ENCODE data around the gene SIRT1. TPM values are rescaled to one million over a fixed set of nuclear protein-coding genes. Genes with fewer than 3 reads are reported as not detected.
"Not testable (repeated sequence)": the region's sequence is repeated elsewhere in the genome, so short reads cannot be mapped to it uniquely, and the experiment has no call there.

The SIRT1 gene
- polyA plus RNA-seq, 3 donors: 32.9 to 35.1 (median 33.3) TPM

GRCh38 chr10:67864607-67865371, 19.7 kb upstream of the SIRT1 start:
- no peak for DNase-seq

- no peak for DNase-seq
Observed at GRCh38 chr10:67868132-67868531, 16.3 kb upstream of the SIRT1 start.

- no peak for DNase-seq
Observed at GRCh38 chr10:67869996-67870395, 14.5 kb upstream of the SIRT1 start.

- DNase-seq: no peak
Observed at GRCh38 chr10:67875340-67876238, 8.9 kb upstream of the SIRT1 start.

GRCh38 chr10:67877421-67877820, 7.0 kb upstream of the SIRT1 start:
- not testable (repeated sequence) for DNase-seq

- no peak for DNase-seq
Observed at GRCh38 chr10:67878133-67878532, 6.3 kb upstream of the SIRT1 start.

GRCh38 chr10:67883710-67884312, 645 bp upstream of the SIRT1 start:
- DNase-seq: no peak

- DNase-seq: peak; percentile 69
Observed at GRCh38 chr10:67884842-67885670, 600 bp downstream of the SIRT1 start.

GRCh38 chr10:67893637-67894036, 9.2 kb downstream of the SIRT1 start:
- DNase-seq: no peak

- no peak for DNase-seq
Observed at GRCh38 chr10:67903581-67903980, 19.1 kb downstream of the SIRT1 start.

- DNase-seq: no peak
Observed at GRCh38 chr10:67912331-67912946, 28.0 kb downstream of the SIRT1 start.

GRCh38 chr10:67914777-67915340, 30.4 kb downstream of the SIRT1 start:
- DNase-seq: no peak

- DNase-seq: no peak
Observed at GRCh38 chr10:67917169-67917568, 32.7 kb downstream of the SIRT1 start.

- no peak for DNase-seq
Observed at GRCh38 chr10:67917679-67918078, 33.2 kb downstream of the SIRT1 start.

- DNase-seq: no peak
Observed at GRCh38 chr10:67921065-67921464, 36.6 kb downstream of the SIRT1 start.

GRCh38 chr10:67923551-67923950, 39.1 kb downstream of the SIRT1 start:
- DNase-seq: no peak

- no peak for DNase-seq
Observed at GRCh38 chr10:67924136-67924535, 39.7 kb downstream of the SIRT1 start.

GRCh38 chr10:67925449-67926005, 41.1 kb downstream of the SIRT1 start:
- DNase-seq: no peak

GRCh38 chr10:67926951-67927350, 42.5 kb downstream of the SIRT1 start:
- DNase-seq: no peak

- no peak for DNase-seq
Observed at GRCh38 chr10:67933199-67933598, 48.7 kb downstream of the SIRT1 start.

- no peak for DNase-seq
Observed at GRCh38 chr10:67934336-67934735, 49.9 kb downstream of the SIRT1 start.
